H1 (cell line): ENCODE measurements around the gene PCCA. TPM values are rescaled to one million over a fixed set of nuclear protein-coding genes. Genes with fewer than 3 reads are reported as not detected.

Experiments used
- CTCF ChIA-PET: fragments of 300-600 bp; sonication (Branson Sonifier 250); formaldehyde crosslinking; loops from one replicate; lab custom pipeline; 2021; ENCODE audit not compliant: partially characterized antibody; lab: Charles Lee
- POLR2A ChIA-PET: fragments of 300-600 bp; sonication (Branson Sonifier 250); formaldehyde crosslinking; loops from one replicate; lab custom pipeline; 2021; ENCODE audit warnings: inconsistent platforms; ENCODE audit not compliant: partially characterized antibody; lab: Charles Lee
- DNase-seq, 2 experiments: peaks; one replicate each; pipeline versions ENCODE4 v3.0.0 to v3.0.0-alpha.2; 2010 to 2022; ENCODE audit warnings: low spot score in 2 of 2, low read depth in 1 of 2, mixed read lengths in 1 of 2
- FAIRE-seq: peaks from 2 replicates; lab custom pipeline; 2011; peaks lifted over from hg19 to GRCh38; lab: Jason Lieb, UNC
- H2AFZ ChIP-seq: 2 replicates; pipeline ENCODE4 v1.8.1; 2012; ENCODE audit warnings: low read length, inconsistent platforms
- H2AK5ac ChIP-seq: 2 replicates; pipeline ENCODE4 v1.6.1; 2013; ENCODE audit warnings: low read depth, low read length
- H2BK120ac ChIP-seq: replicated peaks from 2 replicates; pipeline ENCODE3; 2013; ENCODE audit warnings: low read depth, low read length, inconsistent platforms
- H2BK12ac ChIP-seq: 2 replicates; pipeline ENCODE4 v1.6.1; 2013; ENCODE audit warnings: low read depth, low read length
- H2BK15ac ChIP-seq: 2 replicates; pipeline ENCODE4 v1.6.1; 2013; ENCODE audit warnings: low read length
- H2BK20ac ChIP-seq: 2 replicates; pipeline ENCODE4 v1.6.1; 2013; ENCODE audit warnings: low read length
- H2BK5ac ChIP-seq: 2 replicates; pipeline ENCODE4 v1.6.1; 2013; ENCODE audit warnings: low read depth, low read length
- H3K14ac ChIP-seq: 2 replicates; pipeline ENCODE4 v1.6.1; 2013; ENCODE audit warnings: inconsistent platforms; ENCODE audit not compliant: insufficient read length
- H3K18ac ChIP-seq: 2 replicates; pipeline ENCODE4 v1.6.1; 2013; ENCODE audit warnings: low read length; ENCODE audit errors: extremely low read depth
- H3K23ac ChIP-seq: 2 replicates; pipeline ENCODE4 v1.6.1; 2013; ENCODE audit warnings: inconsistent platforms; ENCODE audit not compliant: insufficient read length
- H3K23me2 ChIP-seq: 2 replicates; pipeline ENCODE4 v1.6.1; 2013; ENCODE audit warnings: low read depth, low read length
- H3K27ac ChIP-seq: 2 replicates; pipeline ENCODE4 v1.6.1; 2011; ENCODE audit warnings: low read depth, low read length, inconsistent platforms
- H3K27me3 ChIP-seq, 4 experiments: replicated peaks in 1 of 4; 1 replicate in 1 of 4; 2 replicates in 3 of 4; pipeline versions ENCODE4 v1.6.1 to v1.8.1; 2011 to 2013; ENCODE audit warnings: low read length in 3 of 4, mild to moderate bottlenecking in 3 of 4, inconsistent platforms in 2 of 4, mixed read lengths in 2 of 4, moderate library complexity in 1 of 4; ENCODE audit not compliant: control insufficient read depth in 3 of 4, insufficient read depth in 3 of 4; ENCODE audit errors: extremely low read depth in 1 of 4
- H3K36me3 ChIP-seq, 4 experiments: 2 replicates each; pipeline versions ENCODE4 v1.6.1 to v1.8.1; 2011 to 2013; ENCODE audit warnings: mild to moderate bottlenecking in 4 of 4, low read length in 3 of 4, moderate library complexity in 2 of 4, control low read depth in 1 of 4, inconsistent platforms in 1 of 4; ENCODE audit not compliant: insufficient read depth in 4 of 4, control insufficient read depth in 2 of 4
- H3K4ac ChIP-seq: replicated peaks from 2 replicates; pipeline ENCODE3; 2013; ENCODE audit warnings: low read length, low read depth, mixed read lengths, inconsistent platforms; ENCODE audit not compliant: insufficient read length
- H3K4me1 ChIP-seq, 4 experiments: replicated peaks in 1 of 4; 1 replicate in 1 of 4; 2 replicates in 3 of 4; pipeline versions ENCODE4 v1.6.1 to v1.8.1; 2011 to 2013; ENCODE audit warnings: low read length in 3 of 4, inconsistent platforms in 2 of 4, mixed read lengths in 1 of 4; ENCODE audit not compliant: insufficient read depth in 4 of 4, control insufficient read depth in 3 of 4
- H3K4me2 ChIP-seq, 2 experiments: 2 replicates each; pipeline versions ENCODE4 v1.6.1 to v1.8.1; 2011 to 2013; ENCODE audit warnings: low read depth in 2 of 2, low read length in 2 of 2, control low read depth in 1 of 2, inconsistent platforms in 1 of 2, mild to moderate bottlenecking in 1 of 2; ENCODE audit not compliant: insufficient read depth in 1 of 2
- H3K4me3 ChIP-seq, 4 experiments: fragments of 200-600, 300-600 bp in 1 of 4; sonication (generic), shearing (Covaris generic), sonication (Bioruptor Twin) in 1 of 4; 2 replicates each; pipeline versions ENCODE4 v1.5.1 to v1.8.1; 2011 to 2016; ENCODE audit warnings: low read length in 4 of 4, low read depth in 3 of 4, control low read depth in 2 of 4, inconsistent platforms in 2 of 4, mild to moderate bottlenecking in 2 of 4, mixed read lengths in 1 of 4, moderate library complexity in 1 of 4; ENCODE audit not compliant: insufficient read depth in 2 of 4; ENCODE audit errors: extremely low read depth in 1 of 4
- H3K56ac ChIP-seq: replicated peaks from 2 replicates; pipeline ENCODE3; 2013; ENCODE audit warnings: low read depth, mild to moderate bottlenecking, mixed read lengths, low read length, inconsistent platforms; ENCODE audit not compliant: insufficient read length
- H3K79me1 ChIP-seq: 2 replicates; pipeline ENCODE4 v1.6.1; 2013; ENCODE audit warnings: low read depth, low read length, control low read depth
- H3K79me2 ChIP-seq, 2 experiments: 2 replicates each; pipeline versions ENCODE4 v1.6.1 to v1.8.1; 2012 to 2013; ENCODE audit warnings: low read length in 2 of 2, mild to moderate bottlenecking in 2 of 2, inconsistent platforms in 1 of 2; ENCODE audit not compliant: insufficient read depth in 2 of 2, control insufficient read depth in 1 of 2
- H3K9ac ChIP-seq, 4 experiments: replicated peaks in 1 of 4; 1 replicate in 1 of 4; 2 replicates in 3 of 4; pipeline versions ENCODE4 v1.6.1 to v1.8.1; 2011 to 2013; ENCODE audit warnings: low read depth in 3 of 4, low read length in 3 of 4, control low read depth in 2 of 4, mild to moderate bottlenecking in 2 of 4, moderate library complexity in 2 of 4, inconsistent platforms in 1 of 4; ENCODE audit errors: extremely low read depth in 1 of 4
- H3K9me3 ChIP-seq, 2 experiments: 2 replicates each; pipeline versions ENCODE4 v1.6.1 to v1.8.1; 2012 to 2013; ENCODE audit warnings: mild to moderate bottlenecking in 2 of 2, moderate library complexity in 2 of 2, control low read depth in 1 of 2, inconsistent platforms in 1 of 2, low read depth in 1 of 2, low read length in 1 of 2, mixed read lengths in 1 of 2; ENCODE audit not compliant: insufficient read depth in 2 of 2
- H4K20me1 ChIP-seq, 2 experiments: replicated peaks in 1 of 2; 2 replicates each; pipeline versions ENCODE3 to v1.8.1; 2011 to 2013; ENCODE audit warnings: inconsistent platforms in 2 of 2, low read length in 2 of 2, mild to moderate bottlenecking in 1 of 2; ENCODE audit not compliant: insufficient read depth in 2 of 2, control insufficient read depth in 1 of 2
- H4K5ac ChIP-seq: 2 replicates; pipeline ENCODE4 v1.6.1; 2013; ENCODE audit warnings: low read length, low read depth, mixed read lengths, inconsistent platforms; ENCODE audit not compliant: insufficient read length
- H4K8ac ChIP-seq: 2 replicates; pipeline ENCODE4 v1.8.0; 2013; ENCODE audit warnings: mild to moderate bottlenecking, moderate library complexity, low read length, inconsistent platforms; ENCODE audit not compliant: insufficient read depth; ENCODE audit errors: extremely low read depth
- H4K91ac ChIP-seq: replicated peaks from 2 replicates; pipeline ENCODE3; 2013; ENCODE audit warnings: low read length, mixed read lengths, inconsistent platforms; ENCODE audit not compliant: insufficient read length
- CBX5 ChIP-seq: fragments of 300-800, 300-1000 bp; sonication (generic); IDR thresholded peaks from 2 replicates; pipeline ENCODE4 v1.7.1; 2016; ENCODE audit warnings: antibody characterized with exemption, low read length, low read depth
- NANOG ChIP-seq: IDR thresholded peaks from 2 replicates; pipeline ENCODE4 v1.6.1; 2011; ENCODE audit warnings: low read length, low read depth, mild to moderate bottlenecking, inconsistent platforms; ENCODE audit not compliant: insufficient read depth, poor library complexity, severe bottlenecking
- WGBS, 2 experiments: shearing (Covaris generic) in 1 of 2; methylation state at CpG; one replicate each; pipeline versions ENCODE4 v1.1.6 to v1.1.7; 2013 to 2015; ENCODE audit warnings: low lambda C conversion rate in 2 of 2, mixed read lengths in 2 of 2, inconsistent platforms in 1 of 2, low coverage in 1 of 2, missing lambda C conversion rate in 1 of 2; ENCODE audit not compliant: insufficient replicate concordance in 2 of 2, insufficient coverage in 1 of 2, insufficient read length in 1 of 2; ENCODE audit errors: extremely low coverage in 1 of 2, missing lambda C conversion rate in 1 of 2; 5-methylcytosine and 5-hydroxymethylcytosine counted together
- polyA plus RNA-seq, 7 experiments: library from polyadenylated mRNA; depleted of rRNA in 3 of 7; stranded (reverse) in 5 of 7; unstranded in 2 of 7; fragments of >200 nt in 5 of 7; fragments of 200-250 nt in 2 of 7; gene quantifications; 1 replicate in 5 of 7; 2 replicates in 1 of 7; 4 replicates in 1 of 7; pipeline versions ENCODE4 v1.2.1 to v1.2.3, GENCODE V29; 2011 to 2013; ENCODE audit warnings: missing spikeins in 2 of 7, mixed read lengths in 2 of 7
- total RNA-seq: library from RNA; stranded (reverse); fragmentation: NEBNext Ultra II Directional; extraction: Animal tissue kit (Norgen Biotek cat#: 25700); gene quantifications from 2 replicates; pipeline ENCODE4 v1.2.1, GENCODE V29; 2021

PCCA gene
- total and polyA plus RNA-seq, 2 of the 8 experiments (the other 6 are each of a cell fraction or from before 2014, with no cell fraction given): 18.4 to 49.8 TPM

- Histone ChIP-seq H2BK120ac (no peak overlapping the region), H4K5ac (no peak overlapping the region), H3K4ac (no peak overlapping the region), H2BK15ac (no peak overlapping the region), H4K20me1 (no peaks in the 10 kb centered on the region), H3K14ac (no peak overlapping the region), H3K4me2 (no peak overlapping the region), H3K4me1 (peaks cover 0 to 2% (median under 1%) of the 10 kb centered on the region in 4 experiments; a peak in 4 of 7 replicates), H4K91ac (no peak overlapping the region), H3K79me1 (no peaks in the 10 kb centered on the region), H4K8ac (no peak overlapping the region), H3K9ac (no peak overlapping the region), H3K79me2 (no peaks in the 10 kb centered on the region), H3K9me3 (0 out of 4 replicates have a peak, but pooled peaks cover 0 to 2% of the 10 kb centered on the region in 2 experiments), H2BK12ac (no peak overlapping the region), H2BK5ac (no peak overlapping the region), H3K4me3 (no peak overlapping the region), H3K36me3 (peaks cover 0 to 6% (median 0%) of the 10 kb centered on the region in 4 experiments; a peak in 3 of 8 replicates), H3K23me2 (no peaks in the 10 kb centered on the region), H3K27me3 (no peaks in the 10 kb centered on the region), H3K18ac (no peak overlapping the region), H3K56ac (no peak overlapping the region), H2AK5ac (no peak overlapping the region), H2AFZ (no peak overlapping the region), H3K27ac (no peak overlapping the region), H2BK20ac (no peak overlapping the region), H3K23ac (no peak overlapping the region)
- WGBS, 2 experiments: 75% methylated on average over 1 of the region's 1 CpG; no CpG with 5 or more reads in 1 of the 2 experiments
- no peak for DNase-seq
- POLR2A ChIA-PET: no interaction called here
- CTCF ChIA-PET: no interaction called here
- no peak for FAIRE-seq
- TF ChIP-seq NANOG (no peak), CBX5 (no peak)
Measured at GRCh38 chr13:100334214-100334613, 245.3 kb downstream of the PCCA start.
